Measurements from ENCODE around the gene ATP7A.
"Not testable (repeated sequence)": the region's sequence is repeated elsewhere in the genome, so short reads cannot be mapped to it uniquely, and the experiment has no call there.

The ATP7A gene

DNA sequence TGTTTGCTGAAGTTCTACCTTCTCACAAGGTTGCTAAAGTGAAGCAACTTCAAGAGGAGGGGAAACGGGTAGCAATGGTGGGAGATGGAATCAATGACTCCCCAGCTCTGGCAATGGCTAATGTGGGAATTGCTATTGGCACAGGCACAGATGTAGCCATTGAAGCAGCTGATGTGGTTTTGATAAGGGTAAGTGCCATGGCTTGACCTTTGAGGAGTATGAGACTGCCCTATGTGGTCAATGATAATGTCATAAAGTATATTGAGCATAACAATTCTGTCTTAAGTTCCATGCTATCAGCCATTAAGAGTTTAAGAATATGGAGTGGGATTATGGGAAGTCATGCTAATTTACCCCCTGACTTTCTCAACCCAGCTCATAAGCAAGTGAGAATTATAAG lies 132.1 kb downstream of the ATP7A start:
- DNase-seq, result no peak

DNA sequence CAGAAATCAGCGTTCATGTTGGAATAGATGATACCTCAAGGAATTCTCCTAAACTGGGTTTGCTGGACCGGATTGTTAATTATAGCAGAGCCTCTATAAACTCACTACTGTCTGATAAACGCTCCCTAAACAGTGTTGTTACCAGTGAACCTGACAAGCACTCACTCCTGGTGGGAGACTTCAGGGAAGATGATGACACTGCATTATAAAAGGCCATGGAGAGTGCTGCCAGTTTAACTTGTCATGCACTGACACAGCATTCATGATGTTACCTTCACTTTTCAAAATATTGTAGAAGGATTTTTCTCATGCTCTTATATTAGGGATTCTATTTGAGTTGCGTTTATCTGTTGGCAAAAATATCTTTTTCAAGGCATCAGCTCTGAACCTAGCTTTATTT lies 135.9 kb downstream of the ATP7A start:
- no peak for DNase-seq

DNA sequence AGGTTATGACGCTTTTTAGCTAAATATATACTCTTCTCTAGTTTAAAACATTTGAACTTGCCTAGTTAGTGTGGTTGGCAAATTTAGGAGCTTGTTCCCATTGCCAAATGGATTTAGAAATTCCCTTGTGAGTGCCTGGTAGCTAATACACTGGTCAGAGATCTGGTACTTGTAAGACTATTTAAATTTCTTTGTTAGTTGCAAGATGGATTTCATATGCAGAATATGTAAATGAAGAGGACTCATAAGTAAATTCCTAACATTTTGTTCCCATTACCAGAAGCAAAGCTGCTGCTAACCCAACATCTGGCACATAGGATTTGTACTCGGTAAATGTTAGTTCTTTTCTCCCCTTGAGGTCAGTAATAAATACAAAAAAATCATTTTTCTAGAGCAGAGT lies 137.6 kb downstream of the ATP7A start:
- no peak for DNase-seq

DNA sequence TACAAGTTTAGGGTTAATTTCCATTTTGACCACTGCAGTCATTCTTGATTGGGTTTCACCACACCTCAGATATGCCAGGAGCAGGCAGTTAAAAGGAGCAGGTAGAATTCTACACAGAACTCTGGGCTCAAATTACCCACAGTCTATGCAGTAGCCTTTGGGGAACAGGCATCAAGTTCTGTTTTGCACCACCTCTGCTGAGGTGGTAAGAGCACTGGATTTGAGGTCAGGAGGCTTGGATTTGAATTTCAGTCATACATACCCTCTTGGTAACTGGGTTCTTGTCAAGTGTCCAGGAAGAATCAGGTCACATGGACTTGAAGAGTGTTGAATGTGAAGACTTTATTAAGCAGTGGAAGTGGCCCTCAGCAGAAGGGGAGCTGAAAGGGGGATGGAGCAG lies 153.2 kb downstream of the ATP7A start:
- DNase-seq, result no peak

DNA sequence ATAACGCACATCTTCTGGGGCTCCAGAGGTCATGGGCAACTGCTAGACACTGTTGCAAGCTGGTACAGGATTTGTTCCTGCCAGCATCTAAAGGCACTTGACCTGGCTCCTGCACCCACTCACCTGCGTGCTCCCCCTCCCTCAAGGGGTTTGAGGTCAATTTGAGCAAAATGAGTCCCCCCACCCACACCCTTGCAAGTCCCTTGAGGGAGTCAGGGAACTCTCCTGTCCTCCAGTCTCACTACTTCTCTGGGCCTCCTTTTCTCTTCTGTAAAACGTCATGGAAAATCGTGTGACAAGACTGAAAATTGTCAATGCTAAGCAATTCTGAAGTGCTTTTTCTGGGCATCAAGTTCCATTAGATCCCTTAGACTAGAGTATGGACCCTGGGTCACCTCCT lies 153.7 kb downstream of the ATP7A start:
- no peak for DNase-seq

DNA sequence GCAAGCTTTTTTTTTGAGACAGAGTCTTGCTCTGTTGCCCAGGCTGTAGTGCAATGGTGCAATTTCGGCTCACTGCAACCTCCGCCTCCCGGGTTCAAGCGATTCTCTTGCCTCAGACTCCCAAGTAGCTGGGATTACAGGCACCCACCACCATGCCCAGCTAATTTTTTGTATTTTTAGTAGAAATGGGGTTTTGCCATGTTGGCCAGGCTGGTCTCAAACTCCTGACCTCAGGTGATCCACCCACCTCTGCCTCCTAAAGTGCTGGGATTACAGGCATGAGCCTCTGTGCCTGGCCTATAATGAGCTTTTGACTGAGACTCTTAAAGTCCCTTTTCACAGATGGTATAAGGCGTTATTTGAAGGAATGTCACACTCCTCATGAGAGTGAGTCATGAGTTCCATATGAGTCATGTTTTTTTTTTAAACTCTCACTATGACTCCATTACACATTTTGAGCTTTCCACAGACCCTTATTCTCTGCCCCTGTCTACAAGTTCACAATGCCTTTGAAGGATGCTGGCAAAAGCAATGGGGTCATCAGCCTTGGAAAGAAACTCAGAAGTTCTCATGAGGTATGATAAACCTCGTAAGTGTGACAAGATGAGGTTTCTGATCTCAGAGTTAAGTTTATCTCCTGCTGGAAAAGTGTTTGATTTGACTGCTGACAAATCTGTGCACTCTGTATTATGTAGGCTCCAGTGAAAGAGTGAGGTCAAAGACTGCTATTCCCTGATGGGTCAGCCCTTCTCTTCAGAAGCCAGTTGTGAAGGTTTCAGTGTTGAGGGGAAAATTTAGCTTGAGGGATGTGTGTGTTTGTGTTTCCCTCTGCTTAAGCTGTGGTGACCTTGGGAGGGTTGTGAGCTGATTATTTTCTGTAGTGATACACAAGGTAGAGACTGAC lies 154.5 kb downstream of the ATP7A start:
- not testable (repeated sequence) for DNase-seq

DNA sequence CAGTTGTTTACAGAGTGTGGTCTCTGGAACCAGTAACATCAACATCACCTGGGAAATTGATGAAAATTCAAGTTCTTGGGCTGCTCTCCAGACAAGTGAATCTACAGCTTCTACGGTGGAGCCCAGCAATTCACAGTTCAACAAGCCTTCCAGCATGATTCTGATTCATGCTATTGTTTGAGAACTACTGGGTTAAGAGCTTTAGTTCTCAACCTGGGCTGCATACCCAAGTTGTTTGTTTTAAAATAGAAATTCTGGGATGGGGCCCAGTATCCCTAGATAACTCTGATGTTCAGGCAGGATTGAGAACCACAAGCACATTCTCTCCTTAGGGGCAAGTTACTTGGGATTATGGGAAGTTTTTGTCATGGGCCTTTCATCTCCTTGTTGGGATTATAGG lies 155.6 kb downstream of the ATP7A start:
- DNase-seq, result no peak

DNA sequence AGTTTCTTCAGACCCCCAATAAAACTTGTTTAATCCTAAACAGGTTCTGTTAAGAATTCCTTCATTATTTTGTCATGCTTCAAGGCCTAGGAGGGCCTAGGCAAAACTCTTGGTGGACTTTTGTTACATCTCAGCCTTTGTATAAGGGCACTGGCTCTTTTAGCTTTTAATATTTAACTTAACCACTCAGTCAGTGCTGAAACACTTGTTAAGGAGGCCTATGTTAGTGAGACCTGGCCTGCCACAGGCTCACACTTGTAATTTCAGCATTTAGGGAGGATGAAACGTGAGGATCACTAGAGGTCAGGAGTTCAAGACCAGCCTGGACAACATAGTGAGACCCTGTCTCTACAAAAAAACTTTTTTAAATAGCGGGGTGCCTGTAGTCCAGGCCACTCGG lies 160.8 kb downstream of the ATP7A start:
- no peak for DNase-seq

DNA sequence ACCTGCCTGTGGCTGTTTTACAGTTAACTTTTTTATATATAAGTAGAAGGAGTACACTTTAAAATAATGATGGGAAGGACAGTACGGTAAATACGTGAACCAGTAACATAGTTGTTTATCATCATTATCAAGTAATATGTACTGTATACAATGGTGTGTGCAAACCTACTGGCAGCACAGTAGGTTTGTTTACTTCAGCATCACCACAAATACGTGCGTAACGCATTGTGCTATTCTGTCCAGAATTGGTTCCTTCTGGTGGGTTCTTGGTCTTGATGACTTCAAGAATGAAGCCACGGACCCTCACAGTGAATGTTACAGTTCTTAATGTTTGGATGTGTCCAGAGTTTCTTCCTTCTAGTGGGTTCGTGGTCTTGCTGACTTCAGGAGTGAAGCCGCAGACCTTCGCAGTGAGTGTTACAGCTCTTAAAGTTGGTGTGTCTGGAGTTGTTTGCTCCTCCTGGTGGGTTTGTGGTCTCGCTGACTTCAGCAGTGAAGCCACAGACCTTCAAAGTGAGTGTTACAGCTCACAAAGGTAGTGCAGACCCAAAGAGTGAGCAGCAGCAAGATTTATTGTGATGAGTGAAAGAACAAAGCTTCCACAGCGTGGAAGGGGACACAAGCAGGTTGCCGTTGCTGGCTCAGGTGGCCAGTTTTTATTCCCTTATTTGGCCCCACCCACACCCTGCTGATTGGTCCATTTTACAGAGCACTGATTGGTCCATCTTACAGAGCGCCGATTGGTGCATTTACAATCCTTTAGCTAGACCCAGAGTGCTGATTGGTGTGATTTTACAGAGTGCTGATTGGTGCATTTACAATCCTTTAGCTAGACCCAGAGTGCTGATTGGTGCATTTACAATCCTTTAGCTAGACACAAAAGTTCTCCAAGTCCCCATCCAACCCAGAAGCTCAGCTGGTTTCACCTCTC lies 162.9 kb downstream of the ATP7A start:
- DNase-seq, result not testable (repeated sequence)

DNA sequence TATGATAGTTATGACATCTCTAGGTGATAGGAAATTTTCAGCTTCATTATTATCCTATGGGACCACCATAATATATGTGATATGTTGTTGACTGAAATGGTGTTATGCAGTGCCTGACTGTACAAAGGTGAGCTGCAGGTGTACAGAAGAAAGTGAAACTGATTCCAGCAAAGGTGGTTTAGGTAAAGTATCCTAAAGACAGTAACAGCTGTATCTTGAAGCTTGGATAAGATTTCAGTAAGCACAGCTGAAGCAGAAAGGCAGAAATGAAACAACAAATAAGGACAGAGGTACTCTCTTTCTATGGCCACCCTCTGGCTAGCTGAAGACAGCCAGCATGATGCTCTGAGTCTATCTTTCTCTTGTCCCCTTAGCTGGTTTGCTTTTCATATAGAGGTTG lies 163.6 kb downstream of the ATP7A start:
- DNase-seq, result no peak

DNA sequence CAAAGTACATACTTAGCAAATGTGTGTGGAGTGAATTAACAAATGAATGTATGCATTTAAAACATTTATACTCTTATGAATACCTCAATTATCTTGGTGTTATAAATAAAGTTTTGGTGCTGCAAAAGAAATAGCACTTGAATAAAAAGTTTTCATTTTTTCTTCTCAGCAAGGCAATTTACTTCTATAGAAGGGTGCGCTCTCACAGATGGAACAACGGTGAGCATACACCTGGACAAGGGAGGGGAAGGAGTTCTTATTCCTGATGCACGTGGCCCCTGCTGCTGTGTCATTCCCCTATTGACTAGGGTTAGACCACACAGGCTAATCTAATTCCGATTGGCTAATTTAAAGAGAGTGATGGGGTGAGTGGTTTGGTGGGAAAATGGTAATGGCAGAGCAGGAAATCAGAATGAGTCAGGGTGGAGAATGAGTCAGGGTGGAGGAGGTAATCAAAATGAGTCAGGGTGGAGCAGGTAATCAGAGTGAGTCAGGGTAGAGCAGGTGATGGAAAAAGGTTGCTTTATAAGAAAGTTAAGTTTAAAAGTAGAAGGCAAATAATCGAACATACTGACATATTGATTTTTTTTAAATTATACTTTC lies 165.4 kb downstream of the ATP7A start:
- DNase-seq, result no peak

DNA sequence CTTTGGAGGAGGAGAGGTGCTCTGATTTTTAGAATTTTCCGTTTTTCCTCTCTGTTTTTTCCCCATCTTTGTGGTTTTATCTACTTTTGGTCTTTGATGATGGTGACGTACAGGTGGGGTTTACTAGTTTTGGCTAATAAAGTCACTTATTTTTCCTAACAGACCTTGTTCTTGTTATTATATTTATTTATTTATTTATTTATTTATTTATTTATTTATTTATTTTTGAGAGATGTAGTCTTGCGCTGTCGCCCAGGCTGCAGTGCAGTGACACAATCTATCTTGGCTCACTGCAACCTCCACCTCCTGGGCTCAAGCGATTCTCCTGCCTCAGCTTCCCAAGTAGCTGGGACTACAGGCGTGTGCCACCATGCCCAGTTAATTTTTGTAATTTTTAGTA lies 170.9 kb downstream of the ATP7A start:
- not testable (repeated sequence) for DNase-seq

DNA sequence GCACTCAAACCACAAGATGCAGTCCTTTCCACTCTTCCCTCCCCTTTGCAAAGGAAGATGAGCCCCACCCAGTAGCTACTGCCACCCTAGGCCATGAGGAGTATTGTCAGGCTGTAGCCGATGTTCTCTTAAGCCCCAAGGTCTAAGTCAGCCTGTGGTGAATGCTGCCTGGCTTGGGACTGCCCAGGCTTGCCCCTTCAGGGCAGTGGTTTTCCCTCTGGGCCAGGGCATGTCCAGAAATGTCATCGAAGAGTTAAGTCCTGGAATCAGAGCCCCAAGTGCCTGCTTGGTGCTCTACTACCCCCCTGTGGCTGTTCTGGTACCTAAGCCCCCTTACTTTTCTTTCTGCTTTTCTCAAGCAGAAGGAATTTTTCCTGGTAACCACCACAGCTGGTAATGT lies 181.8 kb downstream of the ATP7A start:
- no peak for DNase-seq

DNA sequence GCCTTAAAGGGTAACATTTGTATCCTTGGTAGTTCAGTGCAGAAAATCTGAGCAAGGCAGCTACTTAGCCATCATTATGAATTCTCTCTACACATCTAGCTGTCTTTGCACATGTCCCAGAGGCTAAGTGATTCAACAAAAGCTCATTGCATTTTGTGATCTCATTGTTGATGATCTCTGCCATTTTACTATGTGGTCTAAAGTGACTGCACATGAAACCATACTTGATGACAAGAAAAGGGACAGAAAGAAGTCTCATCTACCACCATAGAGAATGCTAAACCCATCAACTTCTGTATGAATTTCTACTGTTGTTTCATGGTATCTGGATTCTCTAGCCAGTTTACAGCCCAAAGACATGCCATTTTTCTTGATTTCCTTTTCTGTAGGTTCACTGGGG lies 187.6 kb downstream of the ATP7A start:
- DNase-seq, result no peak
